Transverse colon (tissue), 4 donors: ENCODE results near the gene PBX3.

Source experiments
- EP300 ChIP-seq: sonication (generic); formaldehyde crosslinking; IDR thresholded peaks from one replicate; pipeline ENCODE4 v1.6.1; 2017; ENCODE audit warnings: antibody characterized with exemption, low read depth
- POLR2A ChIP-seq: fragments of 450-650 bp; IDR thresholded peaks from one replicate; pipeline ENCODE4 v1.6.1; 2016; ENCODE audit warnings: antibody characterized with exemption, mild to moderate bottlenecking, moderate library complexity
- POLR2AphosphoS5 ChIP-seq, 3 donors: sonication (generic); formaldehyde crosslinking; IDR thresholded peaks; one replicate each; pipeline ENCODE4 v1.6.1; 2016; ENCODE audit warnings: antibody characterized with exemption in 3 of 3
- TF ChIP-seq, protein P1 (sequence below), 5 experiments: fragments of 200-600 bp in 3 of 5; fragments of 450-650 bp in 2 of 5; sonication (generic) in 3 of 5; IDR thresholded peaks; 1 replicate in 2 of 5; 2 replicates in 3 of 5; pipeline ENCODE4 v1.5.1; 2016 to 2017; ENCODE audit warnings: antibody characterized with exemption in 5 of 5, inconsistent platforms in 3 of 5, mild to moderate bottlenecking in 2 of 5, moderate library complexity in 1 of 5

DNA sequence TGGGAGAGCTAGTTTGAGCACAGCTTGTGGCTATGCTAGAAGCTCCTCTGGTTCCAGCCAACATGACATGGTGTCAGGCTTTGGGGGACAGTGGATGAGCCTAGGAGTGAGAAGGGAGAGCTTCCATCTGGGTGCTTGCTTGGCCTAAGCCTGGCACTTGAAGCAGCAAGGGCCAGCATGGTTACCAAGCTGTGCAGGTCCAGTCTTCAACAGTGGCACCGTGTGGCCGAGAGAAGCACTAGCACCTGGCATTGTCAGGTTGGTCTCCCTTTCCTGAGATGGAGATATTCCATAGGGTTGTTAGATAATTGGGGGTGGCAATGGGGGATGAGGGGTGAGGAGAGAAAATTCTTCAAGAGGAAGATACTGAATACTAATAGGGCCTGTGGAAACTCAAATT, 261.9 kb downstream of the PBX3 start:
- TF ChIP-seq, protein P1, sequence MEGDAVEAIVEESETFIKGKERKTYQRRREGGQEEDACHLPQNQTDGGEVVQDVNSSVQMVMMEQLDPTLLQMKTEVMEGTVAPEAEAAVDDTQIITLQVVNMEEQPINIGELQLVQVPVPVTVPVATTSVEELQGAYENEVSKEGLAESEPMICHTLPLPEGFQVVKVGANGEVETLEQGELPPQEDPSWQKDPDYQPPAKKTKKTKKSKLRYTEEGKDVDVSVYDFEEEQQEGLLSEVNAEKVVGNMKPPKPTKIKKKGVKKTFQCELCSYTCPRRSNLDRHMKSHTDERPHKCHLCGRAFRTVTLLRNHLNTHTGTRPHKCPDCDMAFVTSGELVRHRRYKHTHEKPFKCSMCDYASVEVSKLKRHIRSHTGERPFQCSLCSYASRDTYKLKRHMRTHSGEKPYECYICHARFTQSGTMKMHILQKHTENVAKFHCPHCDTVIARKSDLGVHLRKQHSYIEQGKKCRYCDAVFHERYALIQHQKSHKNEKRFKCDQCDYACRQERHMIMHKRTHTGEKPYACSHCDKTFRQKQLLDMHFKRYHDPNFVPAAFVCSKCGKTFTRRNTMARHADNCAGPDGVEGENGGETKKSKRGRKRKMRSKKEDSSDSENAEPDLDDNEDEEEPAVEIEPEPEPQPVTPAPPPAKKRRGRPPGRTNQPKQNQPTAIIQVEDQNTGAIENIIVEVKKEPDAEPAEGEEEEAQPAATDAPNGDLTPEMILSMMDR (IDR thresholded peaks at IDR 0.05): peak in 1 of 5 experiments; percentile 8
- TF ChIP-seq POLR2A: no peak
- no peak for TF ChIP-seq POLR2AphosphoS5 (IDR thresholded peaks at IDR 0.05)
- TF ChIP-seq EP300: no peak
